ENCODE results near the gene RASD1.

DNA sequence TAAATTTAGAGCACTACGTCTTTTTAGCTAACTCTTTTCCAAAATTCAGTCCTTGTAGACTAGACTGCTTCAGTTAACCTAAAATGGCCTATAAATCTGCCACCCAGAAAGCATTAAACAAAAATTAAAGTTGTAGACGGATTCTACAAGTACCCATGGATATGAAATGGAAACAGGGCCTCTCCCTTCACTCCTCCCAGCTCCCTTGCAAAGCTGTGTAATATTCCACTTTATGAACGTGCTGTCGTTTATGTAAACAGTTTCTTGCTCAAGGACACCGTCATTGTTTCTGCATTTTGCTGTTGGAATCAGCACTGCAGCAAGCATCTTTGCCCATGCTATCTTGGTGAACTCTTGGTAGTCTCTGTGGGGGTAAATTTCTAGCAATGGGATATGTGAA, 14.3 kb downstream of the RASD1 start:
- TF ChIP-seq, protein P1, sequence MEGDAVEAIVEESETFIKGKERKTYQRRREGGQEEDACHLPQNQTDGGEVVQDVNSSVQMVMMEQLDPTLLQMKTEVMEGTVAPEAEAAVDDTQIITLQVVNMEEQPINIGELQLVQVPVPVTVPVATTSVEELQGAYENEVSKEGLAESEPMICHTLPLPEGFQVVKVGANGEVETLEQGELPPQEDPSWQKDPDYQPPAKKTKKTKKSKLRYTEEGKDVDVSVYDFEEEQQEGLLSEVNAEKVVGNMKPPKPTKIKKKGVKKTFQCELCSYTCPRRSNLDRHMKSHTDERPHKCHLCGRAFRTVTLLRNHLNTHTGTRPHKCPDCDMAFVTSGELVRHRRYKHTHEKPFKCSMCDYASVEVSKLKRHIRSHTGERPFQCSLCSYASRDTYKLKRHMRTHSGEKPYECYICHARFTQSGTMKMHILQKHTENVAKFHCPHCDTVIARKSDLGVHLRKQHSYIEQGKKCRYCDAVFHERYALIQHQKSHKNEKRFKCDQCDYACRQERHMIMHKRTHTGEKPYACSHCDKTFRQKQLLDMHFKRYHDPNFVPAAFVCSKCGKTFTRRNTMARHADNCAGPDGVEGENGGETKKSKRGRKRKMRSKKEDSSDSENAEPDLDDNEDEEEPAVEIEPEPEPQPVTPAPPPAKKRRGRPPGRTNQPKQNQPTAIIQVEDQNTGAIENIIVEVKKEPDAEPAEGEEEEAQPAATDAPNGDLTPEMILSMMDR (IDR thresholded peaks at IDR 0.05; ENCODE audit: low read length), result no peak
- no peak for TF ChIP-seq EZH2 (optimal IDR thresholded peaks at IDR 0.05; ENCODE audit: low read depth, low read length)

All from MM.1S (cell line).